GM18526 (cell line): Measurements from ENCODE around the gene DCLRE1B.

ENCODE experiments used
- POLR2A ChIP-seq: IDR thresholded peaks from 3 replicates; pipeline ENCODE4 v1.6.1; 2011; ENCODE audit not compliant: insufficient read length; ENCODE audit errors: extremely low read depth

Gene DCLRE1B

GRCh38 chr1:113903501-113904292 lies 1.4 kb upstream of the DCLRE1B start:
- no peak for TF ChIP-seq POLR2A

- TF ChIP-seq POLR2A = no peak
Measured at GRCh38 chr1:113904293-113904673, 843 bp upstream of the DCLRE1B start.

- no peak for TF ChIP-seq POLR2A
Measured at GRCh38 chr1:113905435-113905861, 322 bp downstream of the DCLRE1B start.

- TF ChIP-seq POLR2A = no peak
Measured at GRCh38 chr1:113912594-113913311, 7.6 kb downstream of the DCLRE1B start.

- no peak for TF ChIP-seq POLR2A
Measured at GRCh38 chr1:113913312-113913668, 8.2 kb downstream of the DCLRE1B start.

- TF ChIP-seq POLR2A = no peak
Measured at GRCh38 chr1:113913887-113914664, 8.9 kb downstream of the DCLRE1B start.

- TF ChIP-seq POLR2A = no peak
Measured at GRCh38 chr1:113916974-113917373, 11.8 kb downstream of the DCLRE1B start.

- TF ChIP-seq POLR2A = no peak
Measured at GRCh38 chr1:113917400-113918082, 12.4 kb downstream of the DCLRE1B start.

- no peak for TF ChIP-seq POLR2A
Measured at GRCh38 chr1:113918243-113918642, 13.1 kb downstream of the DCLRE1B start.

GRCh38 chr1:113922957-113923356 lies 17.8 kb downstream of the DCLRE1B start:
- TF ChIP-seq POLR2A = no peak

- no peak for TF ChIP-seq POLR2A
Measured at GRCh38 chr1:113924473-113924872, 19.3 kb downstream of the DCLRE1B start.

GRCh38 chr1:113928187-113928930 lies 23.2 kb downstream of the DCLRE1B start:
- no peak for TF ChIP-seq POLR2A

- peak; percentile 79 for TF ChIP-seq POLR2A
Measured at GRCh38 chr1:113928941-113929749, 24.0 kb downstream of the DCLRE1B start, which contains the start of gene HIPK1. Gene HIPK1, plus strand, starts transcription at chr1:113929324.
